B cell (primary cell): ENCODE data around the gene PRPF39. TPM values are rescaled to one million over a fixed set of nuclear protein-coding genes. Genes with fewer than 3 reads are reported as not detected.

ENCODE experiments used
- ATAC-seq: fragments of 200-7000 bp; cut with Tn5 transposase; one replicate; pipeline ENCODE4 v1.10.0; 2021; ENCODE audit warnings: low read depth, mild to moderate bottlenecking, moderate number of reproducible peaks, moderate library complexity
- CTCF ChIA-PET: fragments of 350-600 bp; sonication (Branson Sonifier 250); formaldehyde crosslinking; loops from one replicate; lab custom pipeline; 2021; ENCODE audit warnings: antibody characterized with exemption, inconsistent platforms; lab: Charles Lee
- POLR2A ChIA-PET: fragments of 350-600 bp; sonication (Branson Sonifier 250); formaldehyde crosslinking; loops from one replicate; lab custom pipeline; 2021; ENCODE audit warnings: antibody characterized with exemption; lab: Charles Lee
- DNase-seq: peaks from one replicate; pipeline ENCODE4 v3.0.0; 2013
- H2AFZ ChIP-seq: 2 replicates; pipeline ENCODE4 v1.6.1; 2012; ENCODE audit warnings: mild to moderate bottlenecking, low read depth, low read length; ENCODE audit not compliant: insufficient read depth, poor library complexity, severe bottlenecking
- H3K27ac ChIP-seq, 2 donors: 1 replicate in 1 of 2; 2 replicates in 1 of 2; pipeline ENCODE4 v1.5.1; 2012 to 2013; ENCODE audit warnings: low read length in 2 of 2, mild to moderate bottlenecking in 2 of 2, moderate library complexity in 1 of 2
- H3K27me3 ChIP-seq, 4 experiments: fragments of 200-600 bp in 1 of 4; sonication (generic) in 1 of 4; replicated peaks in 1 of 4; 1 replicate in 2 of 4; 2 replicates in 2 of 4; pipeline versions ENCODE4 v1.6.1 to v1.7.0; 2013 to 2016; ENCODE audit warnings: low read length in 3 of 4, mild to moderate bottlenecking in 2 of 4, mixed read lengths in 1 of 4, moderate library complexity in 1 of 4; ENCODE audit not compliant: insufficient read depth in 4 of 4, control insufficient read depth in 3 of 4; ENCODE audit errors: control extremely low read depth in 1 of 4
- H3K36me3 ChIP-seq, 2 experiments: replicated peaks in 1 of 2; 1 replicate in 1 of 2; 2 replicates in 1 of 2; pipeline versions ENCODE4 v1.6.1 to v1.7.1; 2013; ENCODE audit warnings: low read length in 1 of 2; ENCODE audit not compliant: insufficient read depth in 2 of 2, control insufficient read depth in 1 of 2; ENCODE audit errors: control extremely low read depth in 1 of 2, extremely low read depth in 1 of 2
- H3K4me1 ChIP-seq, 2 donors: fragments of 200-600 bp in 1 of 2; sonication (generic) in 1 of 2; 1 replicate in 1 of 2; 2 replicates in 1 of 2; pipeline versions ENCODE4 v1.5.1 to v1.6.1; 2013 to 2017; ENCODE audit warnings: low read length in 2 of 2; ENCODE audit not compliant: control insufficient read depth in 2 of 2, insufficient read depth in 2 of 2
- H3K4me2 ChIP-seq: replicated peaks from 2 replicates; pipeline ENCODE3; 2012; ENCODE audit warnings: mild to moderate bottlenecking, low read depth, low read length; ENCODE audit not compliant: poor library complexity, severe bottlenecking
- H3K4me3 ChIP-seq, 5 experiments: fragments of 200-600 bp in 1 of 5; sonication (generic) in 1 of 5; 1 replicate in 3 of 5; 2 replicates in 2 of 5; pipeline versions ENCODE4 v1.5.1 to v1.7.0; 2011 to 2016; ENCODE audit warnings: low read length in 4 of 5, mild to moderate bottlenecking in 4 of 5, low read depth in 2 of 5, control low read depth in 1 of 5, moderate library complexity in 1 of 5; ENCODE audit not compliant: insufficient read depth in 1 of 5; ENCODE audit errors: control extremely low read depth in 1 of 5, extremely low read depth in 1 of 5
- H3K79me2 ChIP-seq: fragments of 200-600 bp; sonication (generic); one replicate; pipeline ENCODE4 v1.6.0; 2016; ENCODE audit warnings: low read length; ENCODE audit not compliant: control insufficient read depth, insufficient read depth
- H3K9ac ChIP-seq: fragments of 200-600 bp; sonication (generic); 2 replicates; pipeline ENCODE4 v1.6.1; 2017; ENCODE audit warnings: mild to moderate bottlenecking, low read length, moderate library complexity
- H3K9me3 ChIP-seq, 3 donors: one replicate each; pipeline versions ENCODE4 v1.6.1 to v1.7.1; 2013; ENCODE audit warnings: low read length in 2 of 3; ENCODE audit not compliant: control insufficient read depth in 2 of 3, insufficient read depth in 1 of 3; ENCODE audit errors: control extremely low read depth in 1 of 3
- H4K20me1 ChIP-seq: 2 replicates; pipeline ENCODE4 v1.6.0; 2012; ENCODE audit warnings: mild to moderate bottlenecking, low read length; ENCODE audit not compliant: insufficient read depth, control insufficient read depth, poor library complexity, severe bottlenecking
- H3K27ac Mint-ChIP-seq: one replicate; pipeline ENCODE4 v1.8.0; 2021; ENCODE audit warnings: mixed read lengths
- H3K27me3 Mint-ChIP-seq: one replicate; pipeline ENCODE4 v1.8.0; 2021; ENCODE audit warnings: mixed read lengths
- H3K4me1 Mint-ChIP-seq: one replicate; pipeline ENCODE4 v1.8.0; 2021; ENCODE audit warnings: mixed read lengths
- H3K4me3 Mint-ChIP-seq: one replicate; pipeline ENCODE4 v1.8.0; 2021; ENCODE audit warnings: mixed read lengths
- H3K9me3 Mint-ChIP-seq: one replicate; pipeline ENCODE4 v1.8.0; 2022; ENCODE audit warnings: mixed read lengths; ENCODE audit not compliant: insufficient read depth
- CTCF ChIP-seq: fragments of 200-600 bp; IDR thresholded peaks from one replicate; pipeline ENCODE4 v1.8.0; 2022; ENCODE audit warnings: antibody characterized with exemption, mild to moderate bottlenecking
- EZH2 ChIP-seq: IDR thresholded peaks from 2 replicates; pipeline ENCODE4 v1.6.1; 2012; ENCODE audit warnings: borderline replicate concordance, low read depth, mild to moderate bottlenecking, moderate library complexity, low read length; ENCODE audit not compliant: insufficient read depth, poor library complexity, severe bottlenecking
- WGBS: methylation state at CpG from one replicate; pipeline ENCODE4 v1.1.5; 2013; ENCODE audit warnings: missing lambda C conversion rate; ENCODE audit not compliant: insufficient coverage; 5-methylcytosine and 5-hydroxymethylcytosine counted together
- intact Hi-C: fragments of 100-400 bp; cut with micrococcal nuclease; formaldehyde crosslinking; loops from one replicate; pipeline ENCODE4 v1.10.0; 2022
- polyA plus RNA-seq: library from polyadenylated mRNA; depleted of rRNA; stranded (reverse); fragments of >200 nt; gene quantifications from 2 replicates; pipeline ENCODE4 v1.2.3, GENCODE V29; 2012
- total RNA-seq, 2 donors: library from RNA; stranded (reverse); fragments of 120-200 nt in 1 of 2; gene quantifications; 1 replicate in 1 of 2; 2 replicates in 1 of 2; pipeline versions ENCODE4 v1.2.3 to v1.2.4, GENCODE V29; 2013 to 2022

Gene PRPF39
- total and polyA plus RNA-seq, 2 donors (not counting 1 experiment from before 2014, with no cell fraction given): 64.8 to 72.7 TPM

- H3K4me2 ChIP-seq: peak within 1 kb of the TSS; percentile 93
- intact Hi-C loops: loop anchor here (5.0 kb wide), 1 partner anchor 131 kb away; no protein-coding TSS in a partner anchor
- peak; percentile 48 for ATAC-seq
- peak; percentile 94 for DNase-seq
- peak within 1 kb of the TSS; percentile 99 for H3K27ac Mint-ChIP-seq
- H4K20me1 ChIP-seq: no peaks in the 10 kb centered on the region
- H3K79me2 ChIP-seq: peaks cover 63% of the 10 kb centered on the region
- CTCF ChIA-PET: interaction anchor here (1.0 to 1.9 kb wide), 6 partner anchors 50 to 174 kb away, joined by 3 to 8 read pairs (median 4); partner anchors contain the start of genes KLHL28, MIS18BP1 and TOGARAM1
- H3K9ac ChIP-seq: peak within 1 kb of the TSS; percentile 97
- no peaks in the 10 kb centered on the region for H3K9me3 ChIP-seq
- H3K27me3 ChIP-seq: no peaks in the 10 kb centered on the region
- H3K27ac ChIP-seq: peak within 1 kb of the TSS; percentile 85 to 91
- POLR2A ChIA-PET: interaction anchor here (1.6 to 3.0 kb wide), 2 partner anchors 118 to 174 kb away, joined by 8 to 15 read pairs; partner anchors contain the start of genes KLHL28, MIS18BP1 and TOGARAM1
- TF ChIP-seq EZH2: no peak
- no peak for TF ChIP-seq CTCF
- no peaks in the 10 kb centered on the region for H3K9me3 Mint-ChIP-seq
- peaks cover 41% of the 10 kb centered on the region for H3K4me1 Mint-ChIP-seq
- under 1% methylated on average over 48 of the region's 48 CpGs for WGBS
- H3K27me3 Mint-ChIP-seq: no peaks in the 10 kb centered on the region
- peak within 1 kb of the TSS; percentile 94 for H3K4me3 Mint-ChIP-seq
- peak within 1 kb of the TSS; percentile 99 for H2AFZ ChIP-seq
- H3K4me1 ChIP-seq: peaks cover 23 to 27% of the 10 kb centered on the region in 2 donors
- peak within 1 kb of the TSS; percentile 79 to 99 (median 90) for H3K4me3 ChIP-seq
- H3K36me3 ChIP-seq: no peaks in the 10 kb centered on the region
These were observed 51.9 kb downstream of the PRPF39 start, which contains the start of gene FANCM for GRCh38 chr14:45135659-45136395. TSS of gene FANCM (plus strand) at chr14:45135930. CDS start at chr14:45136032, 102 bp downstream.
